PFSK-1 (cell line): ENCODE measurements around the gene SPATS1.

Source experiments
- FOXP2 ChIP-seq: optimal IDR thresholded peaks from 2 replicates; pipeline ENCODE3; 2011; ENCODE audit warnings: borderline replicate concordance, control low read depth, inconsistent platforms; ENCODE audit not compliant: insufficient read depth; ENCODE audit errors: extremely low read length, extremely low read depth
- POLR2AphosphoS5 ChIP-seq: IDR thresholded peaks from 2 replicates; pipeline ENCODE4 v1.6.1; 2012; ENCODE audit warnings: low read depth, mild to moderate bottlenecking, control low read depth, low read length, moderate library complexity
- REST ChIP-seq, 2 experiments: IDR thresholded peaks; 2 replicates each; pipeline versions ENCODE4 v1.6.1 to v1.8.0; 2011 to 2012; ENCODE audit warnings: low read depth in 2 of 2, low read length in 2 of 2, control low read depth in 1 of 2, inconsistent platforms in 1 of 2, mild to moderate bottlenecking in 1 of 2, moderate library complexity in 1 of 2; ENCODE audit not compliant: insufficient read depth in 1 of 2
- SIN3A ChIP-seq: IDR thresholded peaks from 2 replicates; pipeline ENCODE4 v1.6.1; 2012; ENCODE audit warnings: mild to moderate bottlenecking, low read length, moderate library complexity, borderline replicate concordance; ENCODE audit not compliant: insufficient read depth
- TAF1 ChIP-seq: IDR thresholded peaks from 2 replicates; pipeline ENCODE4 v1.6.1; 2012; ENCODE audit warnings: low read length, control low read depth, borderline replicate concordance; ENCODE audit not compliant: insufficient read depth

The SPATS1 gene

GRCh38 chr6:44367681-44368080 lies 25.2 kb downstream of the SPATS1 start:
- TF ChIP-seq TAF1 (no peak), FOXP2 (no peak), POLR2AphosphoS5 (no peak), REST (IDR thresholded peaks at IDR 0.05; ENCODE audit: insufficient read depth in 1 of 2, low read depth in 2 of 2, low read length in 2 of 2) (no peak), SIN3A (no peak)

GRCh38 chr6:44373051-44373450 lies 30.6 kb downstream of the SPATS1 start:
- TF ChIP-seq REST (IDR thresholded peaks at IDR 0.05; ENCODE audit: insufficient read depth in 1 of 2, low read depth in 2 of 2, low read length in 2 of 2) (no peak), POLR2AphosphoS5 (no peak), TAF1 (no peak), SIN3A (no peak), FOXP2 (no peak)

GRCh38 chr6:44373787-44374186 lies 31.3 kb downstream of the SPATS1 start:
- TF ChIP-seq SIN3A (no peak), REST (IDR thresholded peaks at IDR 0.05; ENCODE audit: insufficient read depth in 1 of 2, low read depth in 2 of 2, low read length in 2 of 2) (no peak), TAF1 (no peak), POLR2AphosphoS5 (no peak), FOXP2 (no peak)

- TF ChIP-seq FOXP2 = no peak
- no peak for TF ChIP-seq REST (IDR thresholded peaks at IDR 0.05; ENCODE audit: insufficient read depth in 1 of 2, low read depth in 2 of 2, low read length in 2 of 2)
- TF ChIP-seq POLR2AphosphoS5 = no peak
- no peak for TF ChIP-seq TAF1
- no peak for TF ChIP-seq SIN3A
Observed at GRCh38 chr6:44375071-44375470, 32.6 kb downstream of the SPATS1 start.

GRCh38 chr6:44377484-44377883 lies 35.0 kb downstream of the SPATS1 start:
- TF ChIP-seq SIN3A (no peak), REST (IDR thresholded peaks at IDR 0.05; ENCODE audit: insufficient read depth in 1 of 2, low read depth in 2 of 2, low read length in 2 of 2) (no peak), POLR2AphosphoS5 (no peak), FOXP2 (no peak), TAF1 (no peak)
